ENCODE results near the gene PRXL2B.

Gene PRXL2B

DNA sequence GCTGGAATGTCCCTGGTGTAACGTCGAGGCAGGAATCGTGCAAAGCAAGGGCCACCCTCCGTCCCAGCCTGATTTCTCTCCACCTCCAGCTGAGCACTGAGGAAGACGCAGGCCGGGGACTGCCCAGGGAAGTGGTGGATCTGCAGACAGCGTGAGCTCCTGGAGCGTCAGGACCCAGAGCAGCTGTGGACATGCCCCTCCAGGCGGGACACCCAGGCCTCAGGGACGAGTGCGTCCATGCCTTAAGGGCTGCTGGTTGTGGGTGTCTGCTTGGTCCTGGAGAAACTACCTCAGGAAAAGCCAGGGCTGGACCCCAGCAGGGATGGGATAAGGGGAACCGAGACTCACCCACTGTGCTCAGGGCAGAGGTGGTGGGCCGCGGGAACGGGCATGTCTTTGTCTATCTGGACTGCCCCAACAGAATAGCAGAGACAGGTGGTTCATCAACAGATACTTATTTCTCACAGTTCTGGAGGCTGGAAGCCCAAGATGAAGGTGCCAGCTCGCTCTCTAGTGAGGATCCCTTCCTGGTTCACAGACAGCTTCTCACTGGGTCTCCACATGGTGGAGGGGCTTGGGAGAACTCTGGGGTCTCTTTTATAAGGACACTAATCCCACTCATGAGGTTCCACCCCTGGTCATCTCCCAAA, 52.0 kb downstream of the PRXL2B start:
- H3K27ac ChIP-seq (ENCODE audit: low read depth in 2 of 2, low read length in 2 of 2), result no peak overlapping the region
- peaks cover 0 to 6% of the 10 kb centered on the region in 2 donors for H3K27me3 ChIP-seq (ENCODE audit: control insufficient read depth in 2 of 2, insufficient read depth in 2 of 2, low read length in 2 of 2)
- H3K9ac ChIP-seq (ENCODE audit: low read depth in 1 of 2, low read length in 2 of 2), result no peak overlapping the region
- H3K9me3 ChIP-seq (ENCODE audit: control insufficient read depth in 2 of 2, low read length in 2 of 2), result peaks cover 3 to 6% of the 10 kb centered on the region in 2 donors
- H3K4me3 ChIP-seq (ENCODE audit: low read length in 2 of 2), result no peak overlapping the region
- H3K36me3 ChIP-seq (ENCODE audit: control insufficient read depth in 2 of 2, insufficient read depth in 2 of 2, low read length in 2 of 2), result no peaks in the 10 kb centered on the region
- peaks cover 8 to 15% of the 10 kb centered on the region in 2 donors for H3K4me1 ChIP-seq (ENCODE audit: control insufficient read depth in 2 of 2, insufficient read depth in 2 of 2, low read length in 2 of 2)

GRCh38 chr1:2639203-2639602, 52.6 kb downstream of the PRXL2B start:
- Histone ChIP-seq H3K27me3 (ENCODE audit: control insufficient read depth in 2 of 2, insufficient read depth in 2 of 2, low read length in 2 of 2) (peaks cover 0 to 6% of the 10 kb centered on the region in 2 donors), H3K4me3 (ENCODE audit: low read length in 2 of 2) (no peak overlapping the region), H3K9me3 (ENCODE audit: control insufficient read depth in 2 of 2, low read length in 2 of 2) (peaks cover 3 to 6% of the 10 kb centered on the region in 2 donors), H3K27ac (ENCODE audit: low read depth in 2 of 2, low read length in 2 of 2) (no peak overlapping the region), H3K36me3 (ENCODE audit: control insufficient read depth in 2 of 2, insufficient read depth in 2 of 2, low read length in 2 of 2) (no peaks in the 10 kb centered on the region), H3K4me1 (ENCODE audit: control insufficient read depth in 2 of 2, insufficient read depth in 2 of 2, low read length in 2 of 2) (peaks cover 8 to 15% of the 10 kb centered on the region in 2 donors), H3K9ac (ENCODE audit: low read depth in 1 of 2, low read length in 2 of 2) (no peak overlapping the region)

DNA sequence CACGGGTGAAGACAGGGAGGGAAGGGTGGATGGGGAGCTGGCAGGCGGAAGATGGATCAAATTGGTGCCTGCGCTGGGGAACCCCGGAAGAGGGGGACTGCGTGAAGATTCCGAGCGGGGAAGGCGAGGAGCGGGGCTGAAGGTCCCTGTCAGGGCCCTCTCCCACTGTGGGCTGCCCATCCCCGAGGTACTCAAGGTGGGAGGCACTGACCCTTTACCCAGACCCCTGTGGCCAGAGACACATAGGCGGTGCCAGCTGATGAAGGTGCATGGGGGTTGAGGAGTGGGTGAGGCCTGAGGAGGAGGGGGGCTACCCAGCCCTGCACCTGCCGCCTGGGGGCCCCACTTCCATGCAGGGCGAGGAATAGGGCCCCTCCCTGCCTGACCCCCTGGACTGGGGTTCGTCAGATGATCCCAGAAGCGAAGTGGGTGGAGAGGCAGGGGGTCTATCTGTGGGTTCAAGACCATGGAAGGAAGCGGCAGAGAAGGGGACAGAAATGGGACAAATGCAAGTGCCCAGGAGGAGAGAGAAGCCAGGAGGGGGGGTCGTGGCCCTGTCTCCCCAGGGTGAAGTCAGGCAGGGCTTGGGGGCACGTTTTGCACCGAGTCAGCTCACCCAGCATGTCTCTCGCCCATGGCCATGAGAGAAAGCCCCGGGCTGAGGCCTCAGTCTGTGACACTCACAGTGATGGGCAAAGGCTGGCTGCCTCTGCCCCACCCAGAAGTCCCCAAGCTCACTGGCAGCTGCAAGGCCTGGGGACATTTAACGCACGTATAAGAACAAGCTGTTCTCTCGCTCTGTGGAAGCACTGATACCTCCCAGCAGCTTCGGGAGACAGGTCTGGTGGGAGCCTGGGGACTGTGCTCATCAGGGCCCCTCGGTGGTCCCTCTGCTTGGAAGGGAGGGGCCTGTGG, 53.3 kb downstream of the PRXL2B start:
- Histone ChIP-seq H3K9ac (ENCODE audit: low read depth in 1 of 2, low read length in 2 of 2) (no peak overlapping the region), H3K36me3 (ENCODE audit: control insufficient read depth in 2 of 2, insufficient read depth in 2 of 2, low read length in 2 of 2) (no peaks in the 10 kb centered on the region), H3K4me3 (ENCODE audit: low read length in 2 of 2) (no peak overlapping the region), H3K4me1 (ENCODE audit: control insufficient read depth in 2 of 2, insufficient read depth in 2 of 2, low read length in 2 of 2) (peaks cover 8 to 15% of the 10 kb centered on the region in 2 donors), H3K9me3 (ENCODE audit: control insufficient read depth in 2 of 2, low read length in 2 of 2) (peaks cover 3 to 6% of the 10 kb centered on the region in 2 donors), H3K27ac (ENCODE audit: low read depth in 2 of 2, low read length in 2 of 2) (no peak overlapping the region), H3K27me3 (ENCODE audit: control insufficient read depth in 2 of 2, insufficient read depth in 2 of 2, low read length in 2 of 2) (peaks cover 0 to 6% of the 10 kb centered on the region in 2 donors)

DNA sequence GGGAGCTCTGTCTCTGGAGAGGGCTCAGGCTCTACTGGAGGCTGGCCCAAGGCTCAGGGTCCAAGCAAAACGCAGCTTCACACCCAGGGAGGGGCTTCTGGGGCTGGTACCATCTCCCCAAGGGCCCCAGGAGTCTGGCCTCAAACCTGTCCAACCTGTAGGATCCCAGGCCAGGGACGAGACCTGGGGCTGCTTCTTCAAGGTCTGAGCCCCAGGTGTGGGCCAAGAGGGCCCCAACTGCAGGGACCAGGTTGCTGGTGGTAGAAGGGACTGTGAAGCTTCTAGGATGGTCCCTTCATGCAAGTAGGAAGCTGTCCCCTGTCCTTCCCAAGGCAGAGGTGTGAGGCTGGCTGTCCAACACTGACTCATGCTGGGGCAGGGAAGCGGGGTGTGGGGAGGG, 54.0 kb downstream of the PRXL2B start:
- Histone ChIP-seq H3K9ac (ENCODE audit: low read depth in 1 of 2, low read length in 2 of 2) (no peak overlapping the region), H3K27ac (ENCODE audit: low read depth in 2 of 2, low read length in 2 of 2) (no peak overlapping the region), H3K4me3 (ENCODE audit: low read length in 2 of 2) (no peak overlapping the region), H3K27me3 (ENCODE audit: control insufficient read depth in 2 of 2, insufficient read depth in 2 of 2, low read length in 2 of 2) (peaks cover 0 to 6% of the 10 kb centered on the region in 2 donors), H3K9me3 (ENCODE audit: control insufficient read depth in 2 of 2, low read length in 2 of 2) (peaks cover 3 to 6% of the 10 kb centered on the region in 2 donors), H3K4me1 (ENCODE audit: control insufficient read depth in 2 of 2, insufficient read depth in 2 of 2, low read length in 2 of 2) (peaks cover 8 to 15% of the 10 kb centered on the region in 2 donors), H3K36me3 (ENCODE audit: control insufficient read depth in 2 of 2, insufficient read depth in 2 of 2, low read length in 2 of 2) (no peaks in the 10 kb centered on the region)
